ENCODE measurements around the gene SLC4A2.
"Not testable (repeated sequence)": the region's sequence is repeated elsewhere in the genome, so short reads cannot be mapped to it uniquely, and the experiment has no call there.

The SLC4A2 gene, protein sequence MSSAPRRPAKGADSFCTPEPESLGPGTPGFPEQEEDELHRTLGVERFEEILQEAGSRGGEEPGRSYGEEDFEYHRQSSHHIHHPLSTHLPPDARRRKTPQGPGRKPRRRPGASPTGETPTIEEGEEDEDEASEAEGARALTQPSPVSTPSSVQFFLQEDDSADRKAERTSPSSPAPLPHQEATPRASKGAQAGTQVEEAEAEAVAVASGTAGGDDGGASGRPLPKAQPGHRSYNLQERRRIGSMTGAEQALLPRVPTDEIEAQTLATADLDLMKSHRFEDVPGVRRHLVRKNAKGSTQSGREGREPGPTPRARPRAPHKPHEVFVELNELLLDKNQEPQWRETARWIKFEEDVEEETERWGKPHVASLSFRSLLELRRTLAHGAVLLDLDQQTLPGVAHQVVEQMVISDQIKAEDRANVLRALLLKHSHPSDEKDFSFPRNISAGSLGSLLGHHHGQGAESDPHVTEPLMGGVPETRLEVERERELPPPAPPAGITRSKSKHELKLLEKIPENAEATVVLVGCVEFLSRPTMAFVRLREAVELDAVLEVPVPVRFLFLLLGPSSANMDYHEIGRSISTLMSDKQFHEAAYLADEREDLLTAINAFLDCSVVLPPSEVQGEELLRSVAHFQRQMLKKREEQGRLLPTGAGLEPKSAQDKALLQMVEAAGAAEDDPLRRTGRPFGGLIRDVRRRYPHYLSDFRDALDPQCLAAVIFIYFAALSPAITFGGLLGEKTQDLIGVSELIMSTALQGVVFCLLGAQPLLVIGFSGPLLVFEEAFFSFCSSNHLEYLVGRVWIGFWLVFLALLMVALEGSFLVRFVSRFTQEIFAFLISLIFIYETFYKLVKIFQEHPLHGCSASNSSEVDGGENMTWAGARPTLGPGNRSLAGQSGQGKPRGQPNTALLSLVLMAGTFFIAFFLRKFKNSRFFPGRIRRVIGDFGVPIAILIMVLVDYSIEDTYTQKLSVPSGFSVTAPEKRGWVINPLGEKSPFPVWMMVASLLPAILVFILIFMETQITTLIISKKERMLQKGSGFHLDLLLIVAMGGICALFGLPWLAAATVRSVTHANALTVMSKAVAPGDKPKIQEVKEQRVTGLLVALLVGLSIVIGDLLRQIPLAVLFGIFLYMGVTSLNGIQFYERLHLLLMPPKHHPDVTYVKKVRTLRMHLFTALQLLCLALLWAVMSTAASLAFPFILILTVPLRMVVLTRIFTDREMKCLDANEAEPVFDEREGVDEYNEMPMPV

DNA sequence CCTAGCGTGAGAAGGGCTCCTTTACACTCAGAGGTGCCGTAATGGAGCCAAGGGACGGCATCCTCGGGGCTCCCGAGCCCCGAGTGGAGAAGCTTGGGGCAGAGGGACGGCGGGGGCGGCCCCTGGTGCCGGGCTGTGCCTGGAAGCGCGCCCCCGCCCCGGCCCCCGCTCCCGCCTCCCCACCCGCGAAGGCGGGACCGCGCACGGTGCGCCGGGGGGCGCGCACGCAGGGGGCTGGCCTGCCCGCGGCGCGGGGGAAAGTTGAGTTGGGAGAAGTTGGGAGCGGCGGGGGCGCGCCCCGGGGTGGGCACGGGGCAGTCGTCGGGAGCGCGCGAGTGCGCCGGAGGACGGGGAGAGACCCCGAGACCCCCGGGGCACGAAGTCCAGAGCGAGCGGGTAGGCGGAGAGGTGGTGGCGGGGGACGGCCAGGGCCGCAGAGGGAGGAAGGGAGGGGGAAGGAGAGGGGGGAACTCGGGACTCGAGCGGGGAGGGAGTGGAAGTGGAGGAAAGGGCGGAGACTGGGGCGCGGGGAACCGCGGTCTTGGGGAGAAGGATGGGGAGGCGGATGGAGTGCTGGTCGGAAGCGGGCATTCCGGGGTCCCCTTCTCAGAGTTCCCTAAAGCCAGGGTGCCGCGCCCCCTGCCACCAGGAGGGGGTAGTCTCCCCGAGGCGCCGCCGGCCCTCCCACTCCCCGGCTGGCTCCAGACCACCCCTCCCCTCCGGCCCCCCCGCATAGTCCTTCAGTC, at the start of gene SLC4A2:
TSS of gene SLC4A2 (plus strand) at position 223 of the 746 bp plus-strand sequence. CDS start 2,399 bp downstream, outside the sequence.
- peak in 1 of 2 donors; percentile 61 for DNase-seq (ENCODE audit: extremely low read depth in 1 of 2, low read depth in 1 of 2)

DNA sequence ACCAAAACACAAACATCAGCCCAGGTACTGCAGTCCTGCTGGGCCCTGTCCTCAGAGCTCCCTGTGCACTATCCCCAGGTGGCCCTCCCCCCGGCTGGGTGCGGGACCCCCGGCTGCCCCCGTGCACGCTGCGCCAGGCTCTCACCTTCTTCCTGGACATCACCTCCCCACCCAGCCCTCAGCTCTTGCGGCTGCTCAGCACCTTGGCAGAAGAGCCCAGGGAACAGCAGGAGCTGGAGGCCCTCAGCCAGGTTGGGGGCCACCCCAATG, 49.4 kb upstream of the SLC4A2 start:
- DNase-seq (ENCODE audit: extremely low read depth in 1 of 2, low read depth in 1 of 2): no peak

DNA sequence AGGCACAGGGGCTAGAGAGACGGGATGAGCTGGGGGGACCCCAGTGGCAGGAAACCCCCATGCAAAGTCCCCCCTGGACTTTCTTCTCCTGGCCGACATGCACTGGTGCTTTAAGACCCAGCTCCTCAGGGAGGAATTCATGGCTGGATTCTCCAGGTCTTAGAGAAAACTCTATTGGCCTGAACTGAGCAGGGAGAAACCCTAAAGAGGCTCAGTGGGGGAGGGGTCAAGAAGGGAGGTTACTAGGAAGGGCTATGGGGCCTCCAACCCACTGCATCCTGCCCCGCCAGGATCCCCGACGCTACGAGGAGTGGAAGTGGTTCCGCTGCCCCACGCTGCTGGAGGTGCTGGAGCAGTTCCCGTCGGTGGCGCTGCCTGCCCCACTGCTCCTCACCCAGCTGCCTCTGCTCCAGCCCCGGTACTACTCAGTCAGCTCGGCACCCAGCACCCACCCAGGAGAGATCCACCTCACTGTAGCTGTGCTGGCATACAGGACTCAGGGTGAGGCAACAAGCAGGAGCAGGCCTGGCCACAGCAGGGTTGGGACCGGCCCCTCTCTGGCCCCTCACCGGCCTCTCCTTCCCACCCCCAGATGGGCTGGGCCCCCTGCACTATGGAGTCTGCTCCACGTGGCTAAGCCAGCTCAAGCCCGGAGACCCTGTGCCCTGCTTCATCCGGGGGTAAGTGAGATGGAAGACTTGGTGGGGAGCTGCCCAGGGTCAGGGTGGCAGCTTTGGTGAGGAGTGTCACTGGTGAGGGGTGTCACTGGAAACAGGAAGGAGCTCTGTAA, 48.9 kb upstream of the SLC4A2 start:
- no peak for DNase-seq (ENCODE audit: extremely low read depth in 1 of 2, low read depth in 1 of 2)

DNA sequence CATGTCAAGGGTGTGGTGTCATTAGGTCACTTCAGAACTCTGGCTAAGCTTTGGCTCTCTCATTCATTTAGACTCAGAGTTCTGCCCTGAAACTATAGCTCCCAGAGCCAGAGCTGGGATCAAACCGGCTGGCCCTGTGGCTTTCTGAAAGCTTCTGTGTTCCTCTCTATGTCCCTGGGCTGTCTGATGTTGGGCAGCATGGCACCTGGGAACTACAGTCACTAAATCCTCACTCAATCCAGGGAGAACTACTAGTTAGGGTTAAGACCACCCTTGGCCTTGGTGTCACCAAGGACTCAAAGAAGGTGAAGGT, 48.3 kb upstream of the SLC4A2 start:
- DNase-seq (ENCODE audit: extremely low read depth in 1 of 2, low read depth in 1 of 2): no peak

DNA sequence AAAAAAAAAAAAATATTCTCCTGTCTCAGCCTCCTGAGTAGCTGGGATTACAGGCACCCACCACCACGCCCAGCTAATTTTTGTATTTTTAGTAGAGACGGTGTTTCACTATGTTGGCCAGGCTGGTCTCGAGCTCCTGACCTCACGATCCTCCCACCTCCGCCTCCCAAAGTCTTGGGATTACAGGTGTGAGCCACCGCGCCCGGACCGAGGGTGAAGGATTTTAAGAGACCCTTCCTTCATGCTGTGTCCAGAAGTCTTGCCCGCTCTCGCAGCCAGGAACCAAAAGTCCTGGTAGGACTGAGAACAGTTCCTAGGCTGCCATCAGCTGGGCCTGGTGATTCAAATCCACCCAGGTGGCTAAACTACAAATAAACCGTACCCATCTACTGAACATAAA, 47.8 kb upstream of the SLC4A2 start:
- not testable (repeated sequence) for DNase-seq (ENCODE audit: extremely low read depth in 1 of 2, low read depth in 1 of 2)

DNA sequence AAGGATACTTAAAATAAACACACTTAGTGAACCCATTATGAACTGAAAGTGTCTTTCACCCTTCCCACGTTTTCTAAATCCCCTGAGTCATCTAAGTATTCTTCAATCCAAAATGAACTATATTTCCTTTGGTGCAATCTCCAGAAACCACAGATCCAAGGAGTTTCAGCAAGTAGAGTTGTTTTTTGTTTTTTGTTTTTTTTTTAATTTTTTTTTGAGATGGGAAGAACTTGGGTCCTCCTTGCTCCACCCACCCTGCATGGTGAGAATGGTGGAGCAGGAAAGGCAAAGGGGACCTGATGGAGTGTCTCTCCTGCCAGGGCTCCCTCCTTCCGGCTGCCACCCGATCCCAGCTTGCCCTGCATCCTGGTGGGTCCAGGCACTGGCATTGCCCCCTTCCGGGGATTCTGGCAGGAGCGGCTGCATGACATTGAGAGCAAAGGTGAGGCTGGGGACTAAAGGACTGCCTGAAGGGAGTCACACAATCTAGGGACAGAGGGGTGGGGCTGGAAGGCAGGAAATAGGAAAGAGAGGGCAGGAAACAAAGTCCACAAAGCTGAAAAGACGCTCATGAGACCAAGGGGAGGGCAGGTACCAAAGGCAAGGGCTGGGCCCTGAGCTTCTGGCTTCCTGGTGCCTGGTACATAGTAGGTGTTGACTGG, 47.2 kb upstream of the SLC4A2 start:
- DNase-seq (ENCODE audit: extremely low read depth in 1 of 2, low read depth in 1 of 2): no peak

DNA sequence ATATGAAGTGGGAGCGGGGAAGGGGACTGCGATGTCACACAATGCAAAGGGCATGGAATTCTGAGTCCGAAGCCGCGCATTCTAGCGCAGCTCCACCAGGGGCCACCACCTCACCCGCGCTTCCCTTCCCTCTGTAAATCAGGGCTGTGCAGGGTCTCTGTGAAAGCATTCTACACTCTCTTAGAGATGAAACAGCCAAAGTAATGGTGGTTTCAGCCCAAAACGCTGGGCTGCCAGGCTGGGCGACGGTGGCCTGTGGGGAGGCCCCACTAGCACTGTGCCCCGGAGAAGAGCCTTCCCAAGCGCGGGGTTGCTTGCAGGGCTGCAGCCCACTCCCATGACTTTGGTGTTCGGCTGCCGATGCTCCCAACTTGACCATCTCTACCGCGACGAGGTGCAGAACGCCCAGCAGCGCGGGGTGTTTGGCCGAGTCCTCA, 46.5 kb upstream of the SLC4A2 start:
- no peak for DNase-seq (ENCODE audit: extremely low read depth in 1 of 2, low read depth in 1 of 2)

DNA sequence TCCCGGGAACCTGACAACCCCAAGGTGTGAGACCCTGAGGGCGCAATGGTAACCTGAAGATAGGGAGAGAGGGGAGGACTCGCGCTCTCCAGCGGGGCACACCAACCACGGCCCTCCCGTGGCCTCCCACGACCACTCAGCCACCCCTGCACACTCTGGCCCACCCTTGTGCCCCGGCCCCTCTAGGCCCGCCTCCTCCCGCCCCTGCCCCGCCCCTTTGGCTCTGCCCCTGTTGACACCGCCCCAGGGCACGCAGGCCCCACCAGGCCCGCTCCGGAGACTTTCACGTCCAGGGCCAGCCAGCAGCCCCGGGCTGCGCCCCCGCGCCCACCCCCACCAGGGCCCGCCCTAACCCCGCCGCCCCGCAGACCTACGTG, 46.0 kb upstream of the SLC4A2 start:
- no peak for DNase-seq (ENCODE audit: extremely low read depth in 1 of 2, low read depth in 1 of 2)

DNA sequence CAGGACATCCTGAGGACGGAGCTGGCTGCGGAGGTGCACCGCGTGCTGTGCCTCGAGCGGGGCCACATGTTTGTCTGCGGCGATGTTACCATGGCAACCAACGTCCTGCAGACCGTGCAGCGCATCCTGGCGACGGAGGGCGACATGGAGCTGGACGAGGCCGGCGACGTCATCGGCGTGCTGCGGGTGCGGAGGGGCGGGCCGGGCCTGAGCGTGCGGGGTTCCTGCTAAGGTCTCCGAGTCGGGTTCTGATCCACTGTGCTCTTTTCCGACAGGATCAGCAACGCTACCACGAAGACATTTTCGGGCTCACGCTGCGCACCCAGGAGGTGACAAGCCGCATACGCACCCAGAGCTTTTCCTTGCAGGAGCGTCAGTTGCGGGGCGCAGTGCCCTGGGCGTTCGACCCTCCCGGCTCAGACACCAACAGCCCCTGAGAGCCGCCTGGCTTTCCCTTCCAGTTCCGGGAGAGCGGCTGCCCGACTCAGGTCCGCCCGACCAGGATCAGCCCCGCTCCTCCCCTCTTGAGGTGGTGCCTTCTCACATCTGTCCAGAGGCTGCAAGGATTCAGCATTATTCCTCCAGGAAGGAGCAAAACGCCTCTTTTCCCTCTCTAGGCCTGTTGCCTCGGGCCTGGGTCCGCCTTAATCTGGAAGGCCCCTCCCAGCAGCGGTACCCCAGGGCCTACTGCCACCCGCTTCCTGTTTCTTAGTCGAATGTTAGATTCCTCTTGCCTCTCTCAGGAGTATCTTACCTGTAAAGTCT, 45.5 kb upstream of the SLC4A2 start:
- peak; percentile 54 to 86 for DNase-seq (ENCODE audit: extremely low read depth in 1 of 2, low read depth in 1 of 2)

DNA sequence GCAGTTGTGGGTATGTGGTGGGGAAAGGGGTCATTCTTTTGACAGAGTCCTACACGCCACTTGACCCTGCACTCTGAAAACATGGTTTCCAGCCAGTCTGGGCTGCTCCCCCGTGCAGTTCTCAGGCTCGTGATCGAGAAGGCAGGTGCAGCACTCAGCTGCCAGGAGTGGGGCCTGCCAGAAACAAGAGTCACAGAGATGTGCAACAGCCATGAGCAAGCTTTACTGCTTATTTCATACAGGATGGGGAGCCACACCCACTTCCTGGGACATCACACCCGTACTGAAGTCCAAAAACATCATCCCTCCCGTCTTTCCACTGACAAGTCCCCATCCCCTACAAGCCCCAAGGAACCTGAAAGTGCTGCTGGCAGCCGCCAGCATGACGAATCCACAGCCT, 44.4 kb upstream of the SLC4A2 start:
- DNase-seq (ENCODE audit: extremely low read depth in 1 of 2, low read depth in 1 of 2): no peak

DNA sequence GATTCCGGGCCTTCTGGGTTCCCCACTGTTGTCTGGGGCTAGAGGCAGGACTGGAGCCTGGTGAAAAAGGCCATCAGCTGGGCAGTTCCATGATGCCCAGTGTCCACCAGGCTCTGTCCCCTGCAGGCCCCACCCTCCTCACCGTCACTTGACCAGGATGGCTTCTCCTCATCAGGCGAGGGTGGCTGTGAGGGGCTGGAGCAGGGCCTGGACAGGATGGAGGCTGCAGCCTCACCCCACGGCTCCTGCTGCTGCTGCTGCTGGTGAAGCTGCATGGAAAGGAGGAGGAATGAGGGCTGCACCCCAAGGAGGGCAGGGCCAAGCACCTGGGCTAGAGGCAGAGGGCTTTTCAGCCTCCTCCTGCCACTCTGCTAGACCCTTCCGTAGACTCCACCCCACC, 43.4 kb upstream of the SLC4A2 start:
- no peak for DNase-seq (ENCODE audit: extremely low read depth in 1 of 2, low read depth in 1 of 2)

DNA sequence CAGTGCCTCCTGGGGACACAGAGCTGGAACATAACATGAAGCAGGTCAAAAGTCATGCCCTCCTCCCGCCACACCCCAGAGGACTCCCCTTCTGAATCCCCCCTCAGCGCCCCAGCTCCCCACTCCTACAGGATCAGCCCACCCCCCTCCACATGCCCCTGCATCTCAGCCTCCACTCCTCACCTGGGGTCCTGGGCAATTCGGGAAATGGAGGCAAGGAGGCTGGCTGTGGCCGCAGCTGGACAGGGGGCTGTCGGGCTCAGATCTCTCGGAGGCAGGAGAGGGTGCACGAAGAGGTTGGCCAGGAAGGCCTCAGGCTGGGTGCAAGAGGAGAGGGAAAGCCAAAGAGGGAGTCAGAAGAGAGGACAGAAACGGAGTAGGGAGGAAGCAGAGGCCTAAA, 42.9 kb upstream of the SLC4A2 start:
- DNase-seq (ENCODE audit: extremely low read depth in 1 of 2, low read depth in 1 of 2): no peak

DNA sequence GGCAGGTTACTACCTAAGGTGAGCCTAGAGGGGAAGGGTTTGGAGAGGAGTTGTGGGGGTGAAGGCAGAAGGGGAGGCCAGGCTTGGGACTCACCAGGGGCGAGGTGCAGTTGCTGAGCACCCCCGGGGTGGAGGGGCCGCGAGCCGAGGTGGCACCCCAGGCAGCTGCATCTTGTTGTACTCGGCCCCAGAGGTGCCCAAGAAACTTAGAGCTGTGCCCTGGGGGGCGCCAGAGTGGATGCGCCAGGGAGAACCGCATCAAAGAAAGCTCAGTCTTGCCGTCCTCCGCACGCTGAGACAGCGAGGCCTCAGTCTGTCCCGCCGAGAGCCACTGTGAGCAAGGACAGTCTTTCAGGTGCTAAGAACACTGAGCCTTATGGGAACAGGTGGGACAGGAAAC, 42.4 kb upstream of the SLC4A2 start:
- DNase-seq (ENCODE audit: extremely low read depth in 1 of 2, low read depth in 1 of 2): no peak

DNA sequence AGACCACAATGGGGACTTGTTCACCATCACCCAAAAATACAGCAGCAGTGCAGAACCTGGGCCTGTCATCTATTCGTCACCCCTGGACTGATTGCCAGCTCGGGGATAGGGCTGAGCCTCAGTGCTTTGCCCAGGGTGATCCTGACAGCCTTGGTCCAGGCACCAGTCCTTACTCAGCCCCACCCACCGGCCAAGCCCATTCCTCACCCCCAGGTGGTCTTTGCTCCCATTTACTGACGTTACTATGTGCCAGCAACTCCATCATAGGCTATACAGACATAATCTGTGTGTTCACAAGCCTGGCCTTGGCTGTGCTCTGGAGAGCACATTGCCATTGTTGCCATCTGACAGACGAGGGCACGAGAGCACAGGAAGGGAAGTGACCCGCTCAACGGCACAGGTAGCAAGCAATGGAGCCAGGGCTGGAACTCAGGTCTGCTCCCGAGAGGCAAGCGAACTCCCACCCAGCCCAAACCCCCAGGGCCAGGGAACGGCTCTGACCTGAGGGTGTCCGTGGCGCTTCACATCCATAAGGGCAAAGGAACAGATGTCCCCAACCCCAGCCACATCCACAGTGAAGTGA, 41.9 kb upstream of the SLC4A2 start:
- DNase-seq (ENCODE audit: extremely low read depth in 1 of 2, low read depth in 1 of 2): no peak

DNA sequence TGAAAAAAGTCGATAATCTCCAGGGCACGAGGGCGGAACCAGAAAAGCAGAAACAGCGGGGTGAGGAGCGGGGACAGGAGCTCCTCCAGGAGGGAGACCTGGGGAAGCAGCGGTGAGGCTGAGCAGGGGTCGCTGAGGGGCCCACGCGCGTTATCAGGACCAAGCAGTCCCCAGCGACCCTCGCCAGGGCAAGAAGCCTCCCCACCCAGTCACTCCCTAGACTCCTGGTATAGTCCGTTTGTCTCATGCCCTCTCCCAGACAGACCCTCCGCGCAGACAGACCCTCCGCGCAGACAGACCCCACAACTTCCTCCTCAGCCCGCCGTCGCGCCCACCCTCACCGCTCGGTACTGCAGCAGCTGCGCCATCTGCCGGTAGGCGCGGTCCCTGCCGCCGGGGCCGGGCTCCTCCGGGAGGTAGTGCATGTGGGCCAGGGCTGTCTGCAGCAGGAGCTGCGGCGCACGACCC, 41.4 kb upstream of the SLC4A2 start:
- DNase-seq (ENCODE audit: extremely low read depth in 1 of 2, low read depth in 1 of 2): peak; percentile 55 to 71

DNA sequence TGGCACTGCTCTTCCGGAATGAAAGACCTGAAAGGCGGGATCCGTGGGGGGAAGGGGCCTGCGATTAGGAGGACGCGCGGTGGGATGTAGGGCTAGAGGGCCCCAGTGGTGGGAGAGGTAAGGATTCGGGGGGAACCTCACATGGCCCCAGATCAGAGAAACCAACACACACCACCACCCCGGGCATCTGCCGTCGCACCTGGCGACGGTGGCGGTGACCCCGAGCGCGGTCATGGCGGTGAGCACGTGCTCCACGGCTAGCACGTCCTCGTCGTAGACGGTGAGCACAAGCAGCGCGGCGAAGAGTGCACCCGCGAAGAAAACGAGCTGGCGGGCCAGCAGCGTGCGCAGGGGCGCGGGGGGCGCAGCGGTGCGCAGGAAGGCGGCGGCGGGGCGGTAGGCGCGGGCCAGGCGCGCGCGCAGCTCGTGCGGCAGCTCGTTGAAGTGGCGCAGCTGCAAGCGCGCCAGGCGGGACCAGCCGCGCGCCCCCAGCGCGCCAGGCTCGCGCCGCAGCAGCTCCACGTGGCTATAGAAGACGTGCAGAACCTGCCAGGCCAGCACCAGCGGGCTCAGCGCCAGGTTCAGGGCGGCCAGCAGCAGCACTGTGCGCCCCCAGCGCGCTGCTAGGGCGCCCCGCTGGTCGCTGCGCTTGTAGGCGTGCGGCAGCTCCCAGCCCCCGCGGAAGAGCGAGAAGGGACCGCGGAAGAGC, 40.8 kb upstream of the SLC4A2 start:
- no peak for DNase-seq (ENCODE audit: extremely low read depth in 1 of 2, low read depth in 1 of 2)

DNA sequence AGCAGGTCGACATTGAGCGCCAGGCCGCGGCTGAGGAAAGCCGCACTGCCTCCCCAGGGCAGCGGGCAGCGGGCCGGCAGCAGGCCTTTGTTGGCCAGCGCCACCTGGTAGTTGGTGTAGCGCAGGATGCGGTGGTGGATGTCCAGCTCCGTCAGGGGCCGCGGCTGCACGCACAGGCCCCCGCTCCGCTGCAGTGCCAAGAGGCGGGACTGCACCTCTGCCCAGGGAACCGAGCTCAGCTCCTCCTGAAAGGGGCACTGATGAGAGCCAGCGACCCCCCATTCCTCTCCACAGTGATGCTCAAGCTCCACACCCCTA, 40.3 kb upstream of the SLC4A2 start:
- DNase-seq (ENCODE audit: extremely low read depth in 1 of 2, low read depth in 1 of 2): no peak

DNA sequence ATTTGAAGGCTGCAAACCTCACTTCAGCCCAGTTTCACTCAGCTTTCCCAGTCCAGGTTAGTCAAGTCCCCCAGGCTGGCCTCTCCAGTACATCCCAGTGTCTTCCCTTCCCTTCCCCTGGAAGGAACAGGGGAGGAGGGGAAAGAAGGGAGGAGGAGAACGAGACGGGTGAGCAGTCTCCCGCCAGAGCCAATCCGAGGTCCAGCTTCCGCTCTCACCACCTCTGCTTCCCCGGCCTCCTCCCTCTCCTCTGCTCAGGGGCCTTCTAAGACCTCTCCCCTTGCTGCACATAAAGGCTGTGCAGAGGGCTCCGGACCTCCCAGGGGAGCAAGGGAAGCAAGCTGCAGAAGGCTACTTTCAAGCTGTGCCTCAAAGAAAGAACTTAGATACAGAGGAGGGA, 39.2 kb upstream of the SLC4A2 start:
- DNase-seq (ENCODE audit: extremely low read depth in 1 of 2, low read depth in 1 of 2): no peak

Data from stimulated activated CD8-positive, alpha-beta memory T cell treated with anti-CD3 and anti-CD28 coated beads, Interleukin-7, amount 100 ng/mL, for 48 hours (primary cell).